ENCODE data around the gene MINK1. TPM values are rescaled to one million over a fixed set of nuclear protein-coding genes. Genes with fewer than 3 reads are reported as not detected.
"Not testable (repeated sequence)": the region's sequence is repeated elsewhere in the genome, so short reads cannot be mapped to it uniquely, and the experiment has no call there.

Gene MINK1
- total RNA-seq, 1 donor from 2014 or later = 15.9 TPM

GRCh38 chr17:4810696-4811290 lies 22.3 kb upstream of the MINK1 start:
- FAIRE-seq (no peak), DNase-seq (ENCODE audit: low spot score in 2 of 2) (no peak)

- DNase-seq (ENCODE audit: low spot score in 2 of 2) (no peak), FAIRE-seq (no peak)
Measured at GRCh38 chr17:4811471-4811870, 21.7 kb upstream of the MINK1 start.

- no peak for DNase-seq (ENCODE audit: low spot score in 2 of 2)
- no peak for FAIRE-seq
Measured at GRCh38 chr17:4812690-4813089, 20.4 kb upstream of the MINK1 start.

- DNase-seq (ENCODE audit: low spot score in 2 of 2) = no peak
- FAIRE-seq = no peak
Measured at GRCh38 chr17:4815043-4815675, 18.0 kb upstream of the MINK1 start.

GRCh38 chr17:4816826-4817225 lies 16.3 kb upstream of the MINK1 start:
- no peak for DNase-seq (ENCODE audit: low spot score in 2 of 2)
- no peak for FAIRE-seq

- FAIRE-seq = no peak
Measured at GRCh38 chr17:4818276-4818675, 14.9 kb upstream of the MINK1 start.

GRCh38 chr17:4822835-4823234 lies 10.3 kb upstream of the MINK1 start:
- no peak for FAIRE-seq
- DNase-seq (ENCODE audit: low spot score in 2 of 2) = no peak

More at GRCh38 chr17:4818276-4818675, 14.9 kb upstream of the MINK1 start:
- no peak for DNase-seq (ENCODE audit: low spot score in 2 of 2)

- DNase-seq (ENCODE audit: low spot score in 2 of 2) = no peak
- no peak for FAIRE-seq
Measured at GRCh38 chr17:4823373-4824089, 9.6 kb upstream of the MINK1 start.

GRCh38 chr17:4827399-4827798 lies 5.7 kb upstream of the MINK1 start:
- FAIRE-seq (no peak), DNase-seq (ENCODE audit: low spot score in 2 of 2) (no peak)

GRCh38 chr17:4832829-4833177 lies 337 bp upstream of the MINK1 start:
- FAIRE-seq; DNase-seq (ENCODE audit: low spot score in 2 of 2): not testable (repeated sequence)

- DNase-seq (ENCODE audit: low spot score in 2 of 2) (no peak), FAIRE-seq (no peak)
Measured at GRCh38 chr17:4833941-4834680, 971 bp downstream of the MINK1 start.

- no peak for DNase-seq (ENCODE audit: low spot score in 2 of 2)
- no peak for FAIRE-seq
Measured at GRCh38 chr17:4834681-4835020, 1.5 kb downstream of the MINK1 start.

GRCh38 chr17:4836221-4836620 lies 3.1 kb downstream of the MINK1 start:
- DNase-seq (ENCODE audit: low spot score in 2 of 2) = no peak
- FAIRE-seq = no peak

GRCh38 chr17:4837471-4838308 lies 4.5 kb downstream of the MINK1 start:
- FAIRE-seq (no peak), DNase-seq (ENCODE audit: low spot score in 2 of 2) (no peak)

GRCh38 chr17:4838309-4838785 lies 5.2 kb downstream of the MINK1 start:
- DNase-seq (ENCODE audit: low spot score in 2 of 2) (no peak), FAIRE-seq (no peak)

GRCh38 chr17:4839221-4839620 lies 6.1 kb downstream of the MINK1 start:
- FAIRE-seq = no peak

GRCh38 chr17:4839965-4840892 lies 7.1 kb downstream of the MINK1 start:
- FAIRE-seq (no peak), DNase-seq (ENCODE audit: low spot score in 2 of 2) (no peak)

More at GRCh38 chr17:4839221-4839620, 6.1 kb downstream of the MINK1 start:
- no peak for DNase-seq (ENCODE audit: low spot score in 2 of 2)

- FAIRE-seq = no peak
- no peak for DNase-seq (ENCODE audit: low spot score in 2 of 2)
Measured at GRCh38 chr17:4840893-4841242, 7.7 kb downstream of the MINK1 start.

GRCh38 chr17:4842376-4842775 lies 9.2 kb downstream of the MINK1 start:
- FAIRE-seq (no peak), DNase-seq (ENCODE audit: low spot score in 2 of 2) (no peak)

Data from frontal cortex (tissue), 4 donors.